Uterus (tissue), 4 donors: ENCODE results near the gene SCN8A. TPM values are rescaled to one million over a fixed set of nuclear protein-coding genes. Genes with fewer than 3 reads are reported as not detected.

ENCODE experiments used
- DNase-seq, 2 donors: peaks; one replicate each; pipeline ENCODE4 v3.0.0-alpha.2; 2019 to 2020
- H3K27ac ChIP-seq, 2 donors: fragments of 200-600 bp; sonication (generic); 1 replicate in 1 of 2; 2 replicates in 1 of 2; pipeline ENCODE4 v1.5.1; 2016 to 2018
- H3K27me3 ChIP-seq, 2 donors: fragments of 200-600 bp; sonication (generic); one replicate each; pipeline ENCODE4 v1.5.1; 2018 to 2019; ENCODE audit warnings: control low read depth in 1 of 2
- H3K36me3 ChIP-seq, 2 donors: fragments of 200-600 bp; sonication (generic); one replicate each; pipeline ENCODE4 v1.5.1; 2019; ENCODE audit warnings: control low read depth in 1 of 2
- H3K4me1 ChIP-seq, 2 donors: fragments of 200-600 bp; sonication (generic); one replicate each; pipeline ENCODE4 v1.5.1; 2018 to 2019; ENCODE audit warnings: control low read depth in 1 of 2
- H3K4me3 ChIP-seq, 2 donors: fragments of 200-600 bp; sonication (generic); 1 replicate in 1 of 2; 2 replicates in 1 of 2; pipeline ENCODE4 v1.5.1; 2018 to 2019; ENCODE audit warnings: mild to moderate bottlenecking in 1 of 2
- H3K9me3 ChIP-seq, 2 donors: fragments of 200-600 bp; sonication (generic); one replicate each; pipeline ENCODE4 v1.5.1; 2019; ENCODE audit warnings: control low read depth in 1 of 2
- CTCF ChIP-seq, 4 experiments: fragments of 200-600 bp in 2 of 4; fragments of 450-650 bp in 2 of 4; sonication (generic) in 2 of 4; IDR thresholded peaks; one replicate each; pipeline ENCODE4 v1.5.1; 2016 to 2019; ENCODE audit warnings: antibody characterized with exemption in 4 of 4, mild to moderate bottlenecking in 2 of 4, moderate library complexity in 1 of 4
- POLR2A ChIP-seq, 2 donors: fragments of 450-650 bp; IDR thresholded peaks; one replicate each; pipeline ENCODE4 v1.6.1; 2016; ENCODE audit warnings: antibody characterized with exemption in 2 of 2, mild to moderate bottlenecking in 1 of 2, moderate library complexity in 1 of 2
- intact Hi-C: fragments of 100-400 bp; cut with DNase I; formaldehyde crosslinking; loops from one replicate; pipeline ENCODE4 v1.15.1; 2023; ENCODE audit warnings: low total_unique reads
- total RNA-seq, 4 donors: library from RNA; depleted of rRNA in 3 of 4; stranded (reverse); fragments of >200 nt in 3 of 4; gene quantifications; one replicate each; pipeline versions ENCODE4 v1.1.0 to v1.2.4, GENCODE V29; 2014 to 2023
- donor health status: DM: yes; HTN: yes; CAD: no.

Gene SCN8A
- total RNA-seq, 4 donors from 2014 or later, result 1.3 to 6.7 (median 3.0) TPM; not detected in 1

GRCh38 chr12:51855586-51856428, 264.8 kb downstream of the SCN8A start:
- Histone ChIP-seq H3K27ac (peak overlapping the region in 1 of 2 donors; percentile 33), H3K27me3 (no peaks in the 10 kb centered on the region), H3K36me3 (no peaks in the 10 kb centered on the region), H3K4me3 (no peak overlapping the region), H3K9me3 (no peaks in the 10 kb centered on the region), H3K4me1 (no peaks in the 10 kb centered on the region)
- TF ChIP-seq POLR2A (IDR thresholded peaks at IDR 0.05) (no peak), CTCF (IDR thresholded peaks at IDR 0.05) (no peak)
- no peak for DNase-seq
- intact Hi-C loops, result no loop called here

GRCh38 chr12:51860986-51861385, 270.0 kb downstream of the SCN8A start:
- H3K4me1 ChIP-seq, result peaks cover 0 to 9% of the 10 kb centered on the region in 2 donors
- no peaks in the 10 kb centered on the region for H3K9me3 ChIP-seq
- H3K27ac ChIP-seq, result no peak overlapping the region
- intact Hi-C loops, result no loop called here
- no peak overlapping the region for H3K4me3 ChIP-seq
- no peaks in the 10 kb centered on the region for H3K36me3 ChIP-seq
- H3K27me3 ChIP-seq, result peaks cover 0 to 3% of the 10 kb centered on the region in 2 donors
- TF ChIP-seq CTCF (IDR thresholded peaks at IDR 0.05), result no peak
- no peak for TF ChIP-seq POLR2A (IDR thresholded peaks at IDR 0.05)
- no peak for DNase-seq

Other genes starting within 250 kb of the SCN8A start
- gene CELA1, start 244.6 kb upstream of the SCN8A start, total RNA-seq, result not detected
- 1 to 10 TPM in 1 of 4 donors, under 1 TPM in 2, not detected in 1; under 0.01 to 1.3 (median 0.76) TPM for gene GALNT6, start 199.8 kb upstream of the SCN8A start, total RNA-seq
- gene SLC4A8, start 166.4 kb upstream of the SCN8A start, total RNA-seq, result 1 to 10 TPM in 2 of 4 donors, under 1 TPM in 1, not detected in 1; under 0.01 to 8.0 (median 1.3) TPM